ENCODE data around the gene POLQ.

POLQ gene

GRCh38 chr3:121436074-121436473, 109.7 kb downstream of the POLQ start:
- no peak for TF ChIP-seq SIN3A (IDR thresholded peaks at IDR 0.05; ENCODE audit: borderline replicate concordance, insufficient read depth, low read length)
- TF ChIP-seq TAF1 (IDR thresholded peaks at IDR 0.05; ENCODE audit: borderline replicate concordance, insufficient read depth, low read length): no peak
- TF ChIP-seq POLR2AphosphoS5 (IDR thresholded peaks at IDR 0.05; ENCODE audit: low read depth, low read length): no peak
- TF ChIP-seq REST (IDR thresholded peaks at IDR 0.05; ENCODE audit: insufficient read depth in 1 of 2, low read depth in 2 of 2, low read length in 2 of 2): no peak
- no peak for TF ChIP-seq FOXP2 (optimal IDR thresholded peaks at IDR 0.05; ENCODE audit: borderline replicate concordance, extremely low read depth, extremely low read length, insufficient read depth)

GRCh38 chr3:121431726-121432517, 113.9 kb downstream of the POLQ start:
- TF ChIP-seq POLR2AphosphoS5 (IDR thresholded peaks at IDR 0.05; ENCODE audit: low read depth, low read length) (no peak), REST (IDR thresholded peaks at IDR 0.05; ENCODE audit: insufficient read depth in 1 of 2, low read depth in 2 of 2, low read length in 2 of 2) (no peak), TAF1 (IDR thresholded peaks at IDR 0.05; ENCODE audit: borderline replicate concordance, insufficient read depth, low read length) (no peak), FOXP2 (optimal IDR thresholded peaks at IDR 0.05; ENCODE audit: borderline replicate concordance, extremely low read depth, extremely low read length, insufficient read depth) (no peak), SIN3A (IDR thresholded peaks at IDR 0.05; ENCODE audit: borderline replicate concordance, insufficient read depth, low read length) (no peak)

- no peak for TF ChIP-seq SIN3A (IDR thresholded peaks at IDR 0.05; ENCODE audit: borderline replicate concordance, insufficient read depth, low read length)
- no peak for TF ChIP-seq POLR2AphosphoS5 (IDR thresholded peaks at IDR 0.05; ENCODE audit: low read depth, low read length)
- TF ChIP-seq TAF1 (IDR thresholded peaks at IDR 0.05; ENCODE audit: borderline replicate concordance, insufficient read depth, low read length): no peak
- no peak for TF ChIP-seq REST (IDR thresholded peaks at IDR 0.05; ENCODE audit: insufficient read depth in 1 of 2, low read depth in 2 of 2, low read length in 2 of 2)
- TF ChIP-seq FOXP2 (optimal IDR thresholded peaks at IDR 0.05; ENCODE audit: borderline replicate concordance, extremely low read depth, extremely low read length, insufficient read depth): no peak
Observed at GRCh38 chr3:121430664-121431215, 115.0 kb downstream of the POLQ start.

- TF ChIP-seq TAF1 (IDR thresholded peaks at IDR 0.05; ENCODE audit: borderline replicate concordance, insufficient read depth, low read length) (no peak), REST (IDR thresholded peaks at IDR 0.05; ENCODE audit: insufficient read depth in 1 of 2, low read depth in 2 of 2, low read length in 2 of 2) (no peak), FOXP2 (optimal IDR thresholded peaks at IDR 0.05; ENCODE audit: borderline replicate concordance, extremely low read depth, extremely low read length, insufficient read depth) (no peak), POLR2AphosphoS5 (IDR thresholded peaks at IDR 0.05; ENCODE audit: low read depth, low read length) (no peak), SIN3A (IDR thresholded peaks at IDR 0.05; ENCODE audit: borderline replicate concordance, insufficient read depth, low read length) (no peak)
Observed at GRCh38 chr3:121424549-121424948, 121.2 kb downstream of the POLQ start.
